ENCODE measurements around the gene MTREX. TPM values are rescaled to one million over a fixed set of nuclear protein-coding genes. Genes with fewer than 3 reads are reported as not detected.

Gene MTREX
- total RNA-seq, 2 donors from 2014 or later = 61.0 to 73.7 TPM

DNA sequence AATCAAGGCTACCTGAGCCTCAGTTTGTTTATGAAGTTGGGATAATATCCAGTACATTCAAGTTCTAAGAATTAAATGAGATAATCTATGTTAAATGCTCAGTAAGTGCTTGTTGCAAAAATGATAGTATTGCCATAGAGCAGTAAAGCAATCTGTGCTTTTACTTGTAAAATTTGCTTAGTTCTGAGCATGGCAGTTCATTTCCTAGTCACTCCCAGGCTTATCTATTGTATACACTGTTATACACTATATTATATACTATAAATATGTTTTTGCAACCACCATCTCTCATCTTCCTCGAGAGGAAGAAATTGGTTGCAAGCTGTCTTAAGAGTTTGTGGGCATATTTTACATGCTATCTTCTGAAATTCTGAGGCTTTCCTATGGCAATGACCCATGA is 63.4 kb downstream of the MTREX start:
- ATAC-seq (no peak), DNase-seq (no peak)
- peaks cover 2% of the 10 kb centered on the region for H3K9me3 ChIP-seq (ENCODE audit: control insufficient read depth, low read length, poor library complexity, severe bottlenecking)
- H3K27ac Mint-ChIP-seq = no peak overlapping the region
- H3K4me1 Mint-ChIP-seq = peaks cover 2% of the 10 kb centered on the region
- H3K4me3 Mint-ChIP-seq = no peak overlapping the region
- H3K36me3 Mint-ChIP-seq (ENCODE audit: low read depth) = peaks cover 8% of the 10 kb centered on the region
- no peaks in the 10 kb centered on the region for H3K27me3 Mint-ChIP-seq

DNA sequence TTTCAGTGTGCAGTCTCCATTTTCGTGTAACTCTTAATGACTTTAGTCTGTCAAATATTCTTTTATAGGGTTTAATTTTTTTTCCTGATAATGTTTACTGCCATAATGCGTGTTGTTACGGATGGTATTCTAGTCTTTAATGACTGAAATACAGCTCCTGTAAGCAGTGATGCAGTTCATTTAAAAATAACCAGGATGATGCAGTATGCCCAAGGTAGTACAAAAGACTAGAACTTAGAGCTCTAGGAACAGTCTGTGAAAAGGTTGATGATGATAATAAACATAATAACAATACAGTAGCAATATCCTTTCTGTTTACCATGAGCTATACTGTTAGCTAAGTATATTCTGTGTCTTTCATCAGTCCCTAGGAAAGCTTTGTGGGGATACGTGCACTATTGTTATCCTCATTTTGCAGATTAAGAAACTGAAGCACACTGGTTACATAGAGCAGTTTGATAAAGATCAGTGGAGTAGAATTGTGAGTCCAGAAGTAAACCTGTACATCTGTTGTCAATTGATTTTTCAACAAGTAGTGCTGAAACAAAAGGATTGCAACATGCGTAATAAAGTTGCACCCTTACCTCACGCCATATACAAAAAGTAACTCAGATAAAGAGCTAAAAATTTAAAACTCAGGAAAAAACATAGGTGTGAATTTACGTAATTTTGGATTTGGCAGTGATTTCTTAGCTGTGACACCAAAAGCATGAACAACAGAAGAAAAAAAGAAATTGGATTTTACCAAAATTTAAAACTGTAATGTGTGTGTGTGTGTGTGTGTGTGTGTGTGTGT is 64.5 kb downstream of the MTREX start:
- H3K27me3 Mint-ChIP-seq = no peaks in the 10 kb centered on the region
- H3K36me3 Mint-ChIP-seq (ENCODE audit: low read depth) = peaks cover 8% of the 10 kb centered on the region
- no peak overlapping the region for H3K4me3 Mint-ChIP-seq
- H3K4me1 Mint-ChIP-seq = peaks cover 2% of the 10 kb centered on the region
- H3K27ac Mint-ChIP-seq = no peak overlapping the region
- DNase-seq = no peak
- ATAC-seq = no peak
- peaks cover 2% of the 10 kb centered on the region for H3K9me3 ChIP-seq (ENCODE audit: control insufficient read depth, low read length, poor library complexity, severe bottlenecking)

DNA sequence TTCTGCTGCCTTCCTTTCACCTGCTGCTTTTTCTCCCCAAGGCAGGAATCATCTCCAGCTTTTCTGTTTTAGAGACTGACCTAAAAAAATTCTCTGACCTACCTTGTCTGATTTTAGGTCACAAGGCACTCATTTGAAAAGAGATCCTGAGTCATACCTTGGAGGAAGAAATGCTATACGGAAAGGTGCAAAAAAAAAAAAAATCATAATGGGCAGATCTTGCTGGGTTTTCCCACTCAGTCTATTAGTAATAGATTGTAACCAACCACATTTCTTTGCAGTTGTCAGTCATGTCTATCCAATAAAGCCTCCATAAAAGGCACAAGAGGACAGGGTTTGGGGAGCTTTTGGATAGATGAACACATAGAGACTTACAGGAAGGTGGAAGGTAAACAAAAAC is 70.0 kb downstream of the MTREX start:
- DNase-seq (no peak), ATAC-seq (no peak)
- peaks cover 2% of the 10 kb centered on the region for H3K9me3 ChIP-seq (ENCODE audit: control insufficient read depth, low read length, poor library complexity, severe bottlenecking)
- Mint-ChIP-seq H3K4me3 (no peak overlapping the region), H3K27ac (no peak overlapping the region), H3K36me3 (ENCODE audit: low read depth) (peaks cover 18% of the 10 kb centered on the region), H3K27me3 (no peaks in the 10 kb centered on the region), H3K4me1 (no peaks in the 10 kb centered on the region)

DNA sequence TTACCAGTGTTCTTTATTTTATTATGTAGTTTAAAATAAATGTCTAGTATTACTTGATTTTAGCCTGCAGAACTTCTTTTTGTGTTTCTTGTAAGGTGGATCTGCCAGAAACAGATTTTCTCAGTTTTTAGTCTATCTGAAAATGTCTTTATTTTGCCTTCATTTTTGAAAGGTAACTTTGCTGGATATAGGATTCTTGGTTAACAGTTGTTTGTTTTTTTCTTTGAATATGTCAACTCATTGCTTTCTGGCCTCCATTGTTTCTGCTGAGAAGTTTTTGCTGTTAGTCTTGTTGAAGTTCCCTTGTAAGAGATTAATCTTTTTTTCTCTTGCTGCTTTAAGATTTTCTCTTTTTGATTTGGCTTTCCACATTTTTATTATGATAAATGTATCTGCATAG is 75.5 kb downstream of the MTREX start:
- no peak overlapping the region for H3K27ac Mint-ChIP-seq
- no peaks in the 10 kb centered on the region for H3K9me3 ChIP-seq (ENCODE audit: control insufficient read depth, low read length, poor library complexity, severe bottlenecking)
- H3K27me3 Mint-ChIP-seq = no peaks in the 10 kb centered on the region
- DNase-seq = no peak
- H3K36me3 Mint-ChIP-seq (ENCODE audit: low read depth) = peaks cover 18% of the 10 kb centered on the region
- peaks cover 2% of the 10 kb centered on the region for H3K4me1 Mint-ChIP-seq
- no peak for ATAC-seq
- H3K4me3 Mint-ChIP-seq = no peak overlapping the region

DNA sequence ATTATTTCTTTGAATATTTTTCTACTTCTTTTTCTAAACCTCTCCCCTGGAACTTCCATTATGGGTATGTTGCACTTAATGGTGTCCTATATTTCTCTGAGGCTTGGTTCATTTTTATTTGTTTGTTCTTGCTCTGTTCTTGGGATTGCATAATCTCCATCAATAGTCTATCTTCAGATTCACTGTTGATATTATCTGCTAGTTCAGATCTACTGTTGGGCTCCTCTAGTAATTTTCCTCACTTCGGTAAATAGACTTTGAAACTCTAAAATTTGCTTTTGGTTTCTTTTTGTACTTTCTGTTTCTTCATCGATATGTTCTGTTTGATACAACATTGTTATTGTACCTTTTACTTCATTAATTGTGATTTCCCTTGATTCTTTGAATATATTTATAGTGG is 76.3 kb downstream of the MTREX start:
- peaks cover 2% of the 10 kb centered on the region for H3K4me1 Mint-ChIP-seq
- H3K4me3 Mint-ChIP-seq = no peak overlapping the region
- no peaks in the 10 kb centered on the region for H3K27me3 Mint-ChIP-seq
- peaks cover 18% of the 10 kb centered on the region for H3K36me3 Mint-ChIP-seq (ENCODE audit: low read depth)
- no peaks in the 10 kb centered on the region for H3K9me3 ChIP-seq (ENCODE audit: control insufficient read depth, low read length, poor library complexity, severe bottlenecking)
- no peak overlapping the region for H3K27ac Mint-ChIP-seq
- ATAC-seq (no peak), DNase-seq (no peak)

DNA sequence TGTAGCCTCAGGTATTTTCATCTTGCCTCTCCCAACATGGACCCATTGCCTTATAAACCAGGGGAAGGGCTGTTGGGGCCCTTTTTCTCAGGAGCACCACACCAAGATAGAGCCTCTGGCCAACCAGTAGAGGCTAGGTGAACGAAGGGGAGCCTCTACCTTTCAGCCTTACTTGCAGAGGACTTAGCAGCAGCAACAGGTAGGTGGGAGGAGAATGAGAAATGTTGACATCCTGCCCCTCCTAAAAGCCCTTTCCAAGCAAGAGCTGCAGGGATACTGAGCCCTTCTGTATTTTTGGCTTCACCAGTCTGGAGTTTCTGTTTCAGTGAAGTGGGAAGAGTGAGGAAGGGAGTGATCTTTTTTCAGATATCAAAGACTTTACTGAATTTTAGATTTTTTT is 77.4 kb downstream of the MTREX start:
- Mint-ChIP-seq H3K4me1 (peaks cover 2% of the 10 kb centered on the region), H3K27ac (peak overlapping the region; percentile 10)

DNA sequence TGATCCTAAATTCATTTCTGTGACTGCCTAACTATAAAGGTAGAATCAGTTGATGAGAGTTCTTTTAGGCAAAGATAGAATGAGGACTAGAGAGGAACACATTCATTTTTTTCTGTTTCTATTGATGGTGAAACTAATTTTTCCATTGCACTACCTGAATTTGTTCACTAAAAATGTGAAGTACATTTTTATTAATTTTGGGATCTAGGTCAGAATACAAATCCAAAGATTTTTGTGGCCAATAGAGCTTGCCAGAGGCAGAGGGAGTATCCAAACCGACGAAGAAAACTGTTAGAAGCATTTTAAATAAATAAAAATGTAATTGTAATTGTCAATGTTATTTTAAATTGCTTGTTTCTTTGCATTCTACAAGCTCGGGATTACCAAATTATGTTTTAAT is 78.1 kb downstream of the MTREX start:
- ATAC-seq (no peak), DNase-seq (no peak)
- H3K27me3 Mint-ChIP-seq = no peaks in the 10 kb centered on the region
- H3K9me3 ChIP-seq (ENCODE audit: control insufficient read depth, low read length, poor library complexity, severe bottlenecking) = no peaks in the 10 kb centered on the region
- peaks cover 16% of the 10 kb centered on the region for H3K36me3 Mint-ChIP-seq (ENCODE audit: low read depth)
- peak overlapping the region; percentile 10 for H3K27ac Mint-ChIP-seq
- H3K4me1 Mint-ChIP-seq = peaks cover 2% of the 10 kb centered on the region
- no peak overlapping the region for H3K4me3 Mint-ChIP-seq

More for the DNA sequence above, 77.4 kb downstream of the MTREX start:
- no peak overlapping the region for H3K4me3 Mint-ChIP-seq
- H3K36me3 Mint-ChIP-seq (ENCODE audit: low read depth) = peaks cover 17% of the 10 kb centered on the region
- no peaks in the 10 kb centered on the region for H3K9me3 ChIP-seq (ENCODE audit: control insufficient read depth, low read length, poor library complexity, severe bottlenecking)
- H3K27me3 Mint-ChIP-seq = no peaks in the 10 kb centered on the region
- DNase-seq (no peak), ATAC-seq (no peak)

DNA sequence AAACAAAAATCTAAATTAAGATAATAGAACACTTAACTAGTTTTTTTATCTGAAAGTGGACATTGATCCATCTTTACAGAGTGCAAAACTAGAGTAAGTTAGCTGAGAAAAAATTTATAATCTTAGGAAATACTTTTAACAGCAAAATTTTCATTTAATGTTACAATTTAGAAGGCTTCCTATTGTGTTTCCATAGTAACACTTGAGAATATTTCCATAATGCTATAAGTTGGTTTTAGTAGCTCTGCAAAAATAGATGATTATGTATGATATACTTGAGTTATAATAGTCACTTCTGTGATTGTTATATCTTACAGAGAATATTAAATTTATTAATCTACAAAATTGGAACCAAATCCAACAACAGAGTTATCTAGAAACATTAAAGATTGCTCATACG is 78.6 kb downstream of the MTREX start:
- no peak overlapping the region for H3K4me3 Mint-ChIP-seq
- H3K27me3 Mint-ChIP-seq = no peaks in the 10 kb centered on the region

DNA sequence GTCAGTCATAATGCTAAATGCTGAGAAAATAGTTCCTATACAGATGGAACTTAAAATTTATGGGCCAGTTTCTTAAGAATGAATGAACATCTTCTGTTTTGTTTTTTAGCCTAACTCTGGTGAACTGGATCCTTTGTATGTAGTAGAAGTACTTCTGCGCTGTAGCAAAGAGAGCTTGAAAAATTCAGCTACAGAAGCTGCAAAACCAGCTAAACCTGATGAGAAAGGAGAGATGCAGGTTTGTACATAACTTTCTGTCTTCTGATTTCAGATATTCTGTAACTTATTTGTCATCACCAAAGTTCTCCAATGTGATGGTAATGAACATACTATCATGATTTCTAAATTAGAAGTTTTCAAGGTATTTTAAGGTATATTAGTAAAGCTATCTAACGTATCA is 80.1 kb downstream of the MTREX start:
- peaks cover 4% of the 10 kb centered on the region for H3K9me3 ChIP-seq (ENCODE audit: control insufficient read depth, low read length, poor library complexity, severe bottlenecking)
- no peaks in the 10 kb centered on the region for H3K27me3 Mint-ChIP-seq
- H3K4me1 Mint-ChIP-seq = peaks cover 2% of the 10 kb centered on the region
- no peak for ATAC-seq
- peaks cover 11% of the 10 kb centered on the region for H3K36me3 Mint-ChIP-seq (ENCODE audit: low read depth)
- no peak for DNase-seq
- H3K4me3 Mint-ChIP-seq = no peak overlapping the region
- H3K27ac Mint-ChIP-seq = no peak overlapping the region

More for the DNA sequence above, 78.6 kb downstream of the MTREX start:
- ATAC-seq (no peak), DNase-seq (no peak)
- H3K4me1 Mint-ChIP-seq = peaks cover 2% of the 10 kb centered on the region
- H3K9me3 ChIP-seq (ENCODE audit: control insufficient read depth, low read length, poor library complexity, severe bottlenecking) = no peaks in the 10 kb centered on the region
- peaks cover 12% of the 10 kb centered on the region for H3K36me3 Mint-ChIP-seq (ENCODE audit: low read depth)
- H3K27ac Mint-ChIP-seq = no peak overlapping the region

DNA sequence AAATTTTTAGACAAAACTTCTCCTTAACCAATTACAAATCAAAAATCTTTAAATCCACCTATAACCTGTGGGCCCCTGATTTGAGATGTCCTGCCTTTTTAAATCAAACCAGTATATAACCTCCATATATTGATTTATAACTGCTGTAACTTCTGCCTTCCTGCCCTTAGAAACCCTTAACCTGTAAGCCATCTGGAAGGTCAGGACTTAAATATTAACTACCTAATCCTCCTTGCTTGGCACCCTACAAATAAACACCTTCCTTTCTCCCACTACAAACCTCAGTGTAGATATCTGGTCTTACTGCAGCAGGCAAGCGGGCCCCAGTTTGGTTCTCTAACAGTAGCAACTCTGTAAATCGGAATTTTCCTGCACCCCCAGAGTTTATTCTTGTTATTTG is 83.9 kb downstream of the MTREX start:
- ATAC-seq (no peak), DNase-seq (no peak)
- no peaks in the 10 kb centered on the region for H3K27me3 Mint-ChIP-seq
- H3K27ac Mint-ChIP-seq = no peak overlapping the region
- H3K36me3 Mint-ChIP-seq (ENCODE audit: low read depth) = peaks cover 9% of the 10 kb centered on the region
- peaks cover 4% of the 10 kb centered on the region for H3K9me3 ChIP-seq (ENCODE audit: control insufficient read depth, low read length, poor library complexity, severe bottlenecking)
- no peak overlapping the region for H3K4me3 Mint-ChIP-seq
- peaks cover 8% of the 10 kb centered on the region for H3K4me1 Mint-ChIP-seq

DNA sequence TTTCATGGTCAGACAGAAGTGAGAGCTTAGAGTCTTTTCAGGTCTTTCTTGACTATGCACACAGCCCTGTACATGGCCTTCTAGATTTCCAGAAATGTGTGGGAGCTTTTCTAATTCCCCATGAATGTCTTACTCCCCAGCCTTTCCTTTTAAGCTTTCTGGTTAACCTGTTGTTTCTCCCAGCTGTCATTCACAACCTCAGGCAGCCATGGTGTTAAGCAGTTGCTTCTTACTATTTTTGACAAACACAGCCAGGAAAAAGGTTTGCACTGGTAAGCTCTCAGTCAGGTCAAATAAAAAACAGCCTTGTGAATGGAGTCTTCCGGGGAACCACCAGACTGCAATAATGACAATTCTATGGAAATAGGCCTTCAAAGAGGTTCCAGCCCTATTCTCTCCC is 84.9 kb downstream of the MTREX start:
- ATAC-seq (no peak), DNase-seq (no peak)
- H3K36me3 Mint-ChIP-seq (ENCODE audit: low read depth) = peaks cover 9% of the 10 kb centered on the region
- H3K27me3 Mint-ChIP-seq = no peaks in the 10 kb centered on the region
- peaks cover 4% of the 10 kb centered on the region for H3K9me3 ChIP-seq (ENCODE audit: control insufficient read depth, low read length, poor library complexity, severe bottlenecking)
- H3K4me1 Mint-ChIP-seq = peaks cover 8% of the 10 kb centered on the region
- H3K27ac Mint-ChIP-seq = no peak overlapping the region
- no peak overlapping the region for H3K4me3 Mint-ChIP-seq

DNA sequence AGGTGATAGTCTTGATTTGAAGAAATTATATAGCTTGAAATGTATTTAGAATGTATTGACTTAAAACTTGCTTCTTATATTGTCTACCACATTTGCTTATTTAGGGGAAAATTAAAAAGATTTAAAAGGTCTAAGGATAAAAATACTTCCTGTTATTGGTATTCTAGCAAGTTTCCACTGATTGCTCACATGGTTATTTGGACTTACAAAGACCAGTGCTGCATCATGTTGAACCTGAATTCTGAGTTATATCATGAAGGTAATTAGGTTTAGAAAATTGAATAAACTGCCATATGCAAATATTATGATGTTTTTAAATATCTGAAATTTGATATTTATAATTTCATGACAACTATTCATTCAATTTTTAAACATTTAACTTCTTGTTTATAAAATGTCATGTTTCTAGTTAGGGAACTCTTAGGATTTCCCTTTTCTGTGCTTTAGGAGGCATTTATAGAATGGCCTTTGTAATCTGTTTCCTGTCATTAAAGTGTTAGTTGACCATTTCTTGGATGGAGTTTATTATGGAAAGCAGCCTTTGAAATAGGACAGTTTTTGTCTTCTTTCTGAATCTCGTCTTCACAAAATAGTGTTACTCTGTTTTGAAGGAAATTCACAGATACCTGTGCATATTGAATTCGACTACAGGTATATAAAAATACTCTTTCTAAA is 85.8 kb downstream of the MTREX start:
- Mint-ChIP-seq H3K27me3 (no peaks in the 10 kb centered on the region), H3K27ac (no peak overlapping the region), H3K36me3 (ENCODE audit: low read depth) (peaks cover 9% of the 10 kb centered on the region), H3K4me1 (peaks cover 8% of the 10 kb centered on the region), H3K4me3 (no peak overlapping the region)
- DNase-seq (no peak), ATAC-seq (no peak)
- peaks cover 4% of the 10 kb centered on the region for H3K9me3 ChIP-seq (ENCODE audit: control insufficient read depth, low read length, poor library complexity, severe bottlenecking)

DNA sequence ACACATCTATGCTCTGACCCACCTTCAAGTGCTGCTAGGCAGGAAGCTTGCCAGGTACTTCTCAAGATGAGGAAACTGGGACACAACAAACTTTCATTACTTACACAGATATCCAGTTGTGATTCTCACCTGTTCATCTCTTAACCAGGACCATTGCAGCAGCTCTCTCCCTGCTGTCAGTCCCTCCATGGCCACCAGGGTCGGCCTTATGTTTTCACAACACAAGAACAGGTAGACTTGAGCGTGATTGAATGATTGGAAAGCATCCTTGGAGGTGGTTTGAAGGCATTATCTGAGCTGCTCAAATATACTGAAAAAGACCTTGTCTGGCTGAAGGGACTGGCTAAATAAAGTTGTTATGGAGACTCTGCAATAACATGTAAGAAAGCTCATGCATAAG is 94.4 kb downstream of the MTREX start:
- Mint-ChIP-seq H3K36me3 (ENCODE audit: low read depth) (peaks cover 8% of the 10 kb centered on the region), H3K4me3 (no peak overlapping the region), H3K27ac (no peak overlapping the region), H3K4me1 (peaks cover 6% of the 10 kb centered on the region), H3K27me3 (no peaks in the 10 kb centered on the region)
- ATAC-seq = no peak
- no peaks in the 10 kb centered on the region for H3K9me3 ChIP-seq (ENCODE audit: control insufficient read depth, low read length, poor library complexity, severe bottlenecking)
- no peak for DNase-seq

DNA sequence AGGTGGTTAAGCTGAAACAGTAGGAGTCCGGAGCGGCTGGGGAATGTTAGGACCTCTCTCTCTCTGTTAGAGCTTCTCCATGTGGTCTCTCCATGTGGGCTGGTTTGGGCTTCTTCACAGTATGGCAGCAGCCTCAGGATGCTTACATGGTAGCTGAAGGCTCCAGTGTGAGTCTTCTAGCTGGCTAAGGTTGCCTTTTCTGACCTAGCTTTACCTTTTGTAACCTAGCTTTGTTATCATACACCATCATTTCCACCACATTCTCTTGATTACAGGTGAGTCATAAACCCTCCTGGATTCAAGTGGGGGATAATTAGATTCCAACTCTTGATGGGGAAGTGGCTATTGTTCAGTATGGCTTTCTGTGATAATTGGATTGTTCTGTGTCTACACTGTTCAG is 98.5 kb downstream of the MTREX start:
- peaks cover 16% of the 10 kb centered on the region for H3K4me1 Mint-ChIP-seq
- DNase-seq (no peak), ATAC-seq (no peak)
- no peak overlapping the region for H3K4me3 Mint-ChIP-seq
- H3K27me3 Mint-ChIP-seq = no peaks in the 10 kb centered on the region
- peaks cover 11% of the 10 kb centered on the region for H3K36me3 Mint-ChIP-seq (ENCODE audit: low read depth)
- H3K9me3 ChIP-seq (ENCODE audit: control insufficient read depth, low read length, poor library complexity, severe bottlenecking) = no peaks in the 10 kb centered on the region
- no peak overlapping the region for H3K27ac Mint-ChIP-seq
